Stromal cell of bone marrow (primary cell): ENCODE measurements around the gene LAG3.

Source experiments
- DNase-seq: peaks from one replicate; pipeline ENCODE4 v3.0.0-alpha.2; 2012; ENCODE audit warnings: low read depth

LAG3 gene

DNA sequence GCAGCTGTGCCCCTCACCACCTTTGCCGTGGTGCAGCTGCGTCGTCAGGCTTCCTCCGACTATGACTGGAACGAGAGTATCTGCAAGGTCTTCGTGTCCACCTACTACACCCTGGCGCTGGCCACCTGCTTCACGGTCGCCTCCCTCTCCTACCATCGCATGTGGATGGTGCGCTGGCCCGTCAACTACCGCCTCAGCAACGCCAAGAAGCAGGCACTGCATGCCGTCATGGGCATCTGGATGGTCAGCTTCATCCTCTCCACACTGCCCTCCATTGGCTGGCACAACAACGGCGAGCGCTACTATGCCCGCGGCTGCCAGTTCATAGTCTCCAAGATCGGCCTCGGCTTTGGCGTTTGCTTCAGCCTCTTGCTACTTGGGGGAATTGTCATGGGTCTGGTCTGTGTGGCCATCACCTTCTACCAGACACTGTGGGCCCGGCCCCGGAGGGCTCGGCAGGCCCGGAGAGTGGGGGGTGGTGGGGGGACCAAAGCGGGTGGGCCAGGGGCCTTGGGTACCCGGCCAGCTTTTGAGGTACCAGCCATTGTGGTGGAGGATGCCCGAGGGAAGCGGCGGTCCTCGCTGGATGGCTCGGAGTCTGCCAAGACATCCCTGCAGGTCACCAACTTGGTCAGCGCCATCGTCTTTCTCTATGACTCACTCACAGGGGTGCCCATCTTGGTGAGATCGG, 51.9 kb downstream of the LAG3 start:
- DNase-seq, result no peak

DNA sequence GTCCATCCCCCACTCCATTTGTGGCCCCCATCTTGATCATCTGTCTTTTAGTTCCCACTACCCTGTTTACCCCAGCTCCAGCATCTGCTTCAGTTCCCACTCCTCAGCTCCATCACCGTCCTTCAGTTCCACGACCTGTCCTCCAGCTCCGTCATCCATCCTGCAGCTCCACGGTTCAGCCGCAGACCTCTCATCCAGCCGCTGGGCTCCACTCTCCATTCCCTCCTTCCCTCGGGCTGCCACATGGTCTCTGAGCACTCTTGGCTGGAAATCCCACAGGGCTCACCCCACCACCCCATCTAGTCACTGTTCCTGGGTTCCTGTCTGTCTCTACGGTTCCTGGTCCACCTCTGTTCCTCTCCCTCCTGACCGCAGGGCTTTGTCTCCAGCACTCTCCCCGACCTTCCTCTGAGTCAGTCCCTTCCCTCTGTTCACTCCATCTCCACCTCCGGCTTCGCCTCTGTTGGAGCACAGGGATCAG, 52.6 kb downstream of the LAG3 start:
- no peak for DNase-seq

- peak; percentile 71 for DNase-seq
Measured at GRCh38 chr12:6825398-6826124, 53.2 kb downstream of the LAG3 start.

DNA sequence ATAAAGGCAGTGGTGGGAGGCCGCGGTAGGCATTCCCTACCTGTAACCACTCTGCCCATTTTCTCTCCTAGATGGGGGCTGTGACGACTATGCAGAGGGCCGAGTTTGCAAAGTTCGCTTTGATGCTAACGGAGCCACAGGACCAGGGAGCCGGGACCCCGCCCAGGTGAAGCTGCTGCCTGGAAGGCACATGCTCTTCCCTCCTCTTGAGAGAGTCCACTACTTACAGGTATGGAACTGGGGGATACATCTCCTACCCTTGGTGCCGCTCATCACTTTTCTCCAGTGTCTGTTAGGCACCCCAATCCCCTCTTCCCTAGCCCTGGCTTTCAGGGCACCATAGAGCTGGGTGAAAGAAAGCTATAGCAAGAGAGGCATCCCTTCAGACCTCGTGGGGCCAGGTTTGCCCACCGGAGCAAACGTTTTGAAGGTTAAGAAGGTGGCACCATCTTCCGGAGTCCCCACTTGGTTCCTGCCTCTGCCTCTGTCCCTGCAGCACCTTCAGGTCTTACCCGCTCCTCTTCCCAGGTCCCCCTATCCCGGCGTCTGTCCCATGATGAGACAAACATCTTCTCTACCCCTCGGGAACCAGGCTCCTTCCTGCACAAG, 53.9 kb downstream of the LAG3 start:
- no peak for DNase-seq

GRCh38 chr12:6826734-6827436, 54.6 kb downstream of the LAG3 start:
- no peak for DNase-seq

DNA sequence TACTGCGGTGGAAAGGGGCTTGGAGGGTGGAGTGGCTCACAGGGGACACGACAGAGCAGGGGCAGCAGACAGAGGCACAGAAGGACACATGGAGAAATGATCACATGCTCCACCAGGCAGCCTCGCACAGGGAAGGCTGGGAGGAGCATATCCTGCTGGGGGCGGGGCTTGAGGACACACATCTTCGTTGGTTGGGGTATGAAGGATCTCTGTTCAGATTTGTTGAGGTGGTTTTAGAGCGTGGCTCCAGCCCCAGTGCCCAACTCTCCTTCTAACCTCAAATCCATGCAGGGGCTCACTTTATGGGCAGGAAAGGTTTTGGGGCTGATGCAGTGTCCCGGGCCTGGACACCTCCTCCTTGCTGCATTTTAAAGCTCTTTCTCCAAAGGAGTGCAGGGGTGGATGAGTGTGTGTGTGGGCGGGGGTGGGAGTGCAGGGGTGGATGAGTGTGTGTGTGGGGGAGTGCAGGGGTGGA, 55.2 kb downstream of the LAG3 start:
- DNase-seq, result peak; percentile 71
